OCI-LY3 (cell line): Measurements from ENCODE around the gene CYGB.

Source experiments
- H2AFZ ChIP-seq: fragments of 200-600, 300-600 bp; shearing (Covaris generic); 2 replicates; pipeline ENCODE4 v1.6.0; 2014; ENCODE audit warnings: antibody characterized with exemption, low read depth, low read length
- H3K27ac ChIP-seq: fragments of 200-600, 300-600 bp; sonication (generic); 2 replicates; pipeline ENCODE4 v1.5.1; 2014; ENCODE audit warnings: mild to moderate bottlenecking, low read length, moderate library complexity, mixed read lengths
- H3K27me3 ChIP-seq: fragments of 200-600, 300-600 bp; sonication (generic); 2 replicates; pipeline ENCODE4 v1.6.1; 2014; ENCODE audit warnings: low read depth, low read length, mixed read lengths
- H3K36me3 ChIP-seq: fragments of 200-600, 300-600 bp; sonication (generic); replicated peaks from 2 replicates; pipeline ENCODE3; 2014; ENCODE audit warnings: low read depth, low read length, mixed read lengths
- H3K4me1 ChIP-seq: fragments of 300-600, 200-600 bp; sonication (generic); 2 replicates; pipeline ENCODE4 v1.6.1; 2014; ENCODE audit warnings: low read length, mixed read lengths
- H3K4me2 ChIP-seq: fragments of 200-600, 300-600 bp; sonication (generic); 2 replicates; pipeline ENCODE4 v1.6.1; 2014; ENCODE audit warnings: low read length, mixed read lengths
- H3K4me3 ChIP-seq: fragments of 300-600, 200-600 bp; sonication (generic); 2 replicates; pipeline ENCODE4 v1.5.1; 2014; ENCODE audit warnings: antibody characterized with exemption, mild to moderate bottlenecking, low read length, moderate library complexity
- H3K79me2 ChIP-seq: fragments of 300-600, 200-600 bp; shearing (Covaris generic); 2 replicates; pipeline ENCODE4 v1.6.1; 2014; ENCODE audit warnings: mild to moderate bottlenecking, low read length, mixed read lengths
- H3K9ac ChIP-seq: fragments of 300-600, 200-600 bp; shearing (Covaris generic); 2 replicates; pipeline ENCODE4 v1.6.0; 2014; ENCODE audit warnings: mild to moderate bottlenecking, low read length, moderate library complexity
- H3K9me3 ChIP-seq: fragments of 200-600, 300-600 bp; shearing (Covaris generic); 2 replicates; pipeline ENCODE4 v1.6.1; 2014; ENCODE audit warnings: low read length, mixed read lengths; ENCODE audit not compliant: insufficient read depth
- H4K20me1 ChIP-seq: fragments of 200-600, 300-600 bp; sonication (generic); 2 replicates; pipeline ENCODE4 v1.6.1; 2016; ENCODE audit warnings: low read length, mixed read lengths; ENCODE audit not compliant: insufficient read depth
- EZH2phosphoT487 ChIP-seq: fragments of 200-600 bp; shearing (Covaris generic); IDR thresholded peaks from 2 replicates; pipeline ENCODE4 v1.6.1; 2018; ENCODE audit warnings: antibody characterized with exemption, mixed run types, low read depth
- TF ChIP-seq, protein P1 (sequence below): fragments of 200-600, 300-600 bp; sonication (generic); IDR thresholded peaks from 2 replicates; pipeline ENCODE4 v1.5.1; 2014; ENCODE audit warnings: antibody characterized with exemption, low read length, low read depth

Gene CYGB

DNA sequence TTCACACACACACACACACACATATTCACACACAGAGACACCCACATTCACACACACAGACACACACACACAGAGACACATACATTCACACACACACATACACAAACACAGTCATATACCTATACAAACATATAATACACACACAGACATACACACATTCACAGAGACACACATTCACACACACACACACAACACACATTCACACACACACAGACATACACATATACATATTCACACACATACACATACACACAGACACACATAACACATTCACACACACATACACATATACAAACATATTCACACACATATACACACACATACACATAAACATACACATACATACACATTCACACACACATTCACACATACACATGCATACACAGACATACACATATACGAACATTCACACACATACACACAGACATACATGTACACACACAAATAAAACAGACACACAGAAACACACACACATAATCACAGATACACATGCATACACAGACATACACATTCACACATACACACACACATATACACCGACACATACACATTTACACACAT, 10.2 kb upstream of the CYGB start:
- Histone ChIP-seq H3K4me3 (no peak overlapping the region), H3K79me2 (no peaks in the 10 kb centered on the region), H3K4me2 (no peak overlapping the region), H3K36me3 (no peaks in the 10 kb centered on the region), H3K27ac (no peak overlapping the region), H3K9ac (no peak overlapping the region), H3K9me3 (no peaks in the 10 kb centered on the region), H4K20me1 (no peaks in the 10 kb centered on the region), H3K27me3 (no peaks in the 10 kb centered on the region), H3K4me1 (no peaks in the 10 kb centered on the region), H2AFZ (no peak overlapping the region)
- TF ChIP-seq, protein P1, sequence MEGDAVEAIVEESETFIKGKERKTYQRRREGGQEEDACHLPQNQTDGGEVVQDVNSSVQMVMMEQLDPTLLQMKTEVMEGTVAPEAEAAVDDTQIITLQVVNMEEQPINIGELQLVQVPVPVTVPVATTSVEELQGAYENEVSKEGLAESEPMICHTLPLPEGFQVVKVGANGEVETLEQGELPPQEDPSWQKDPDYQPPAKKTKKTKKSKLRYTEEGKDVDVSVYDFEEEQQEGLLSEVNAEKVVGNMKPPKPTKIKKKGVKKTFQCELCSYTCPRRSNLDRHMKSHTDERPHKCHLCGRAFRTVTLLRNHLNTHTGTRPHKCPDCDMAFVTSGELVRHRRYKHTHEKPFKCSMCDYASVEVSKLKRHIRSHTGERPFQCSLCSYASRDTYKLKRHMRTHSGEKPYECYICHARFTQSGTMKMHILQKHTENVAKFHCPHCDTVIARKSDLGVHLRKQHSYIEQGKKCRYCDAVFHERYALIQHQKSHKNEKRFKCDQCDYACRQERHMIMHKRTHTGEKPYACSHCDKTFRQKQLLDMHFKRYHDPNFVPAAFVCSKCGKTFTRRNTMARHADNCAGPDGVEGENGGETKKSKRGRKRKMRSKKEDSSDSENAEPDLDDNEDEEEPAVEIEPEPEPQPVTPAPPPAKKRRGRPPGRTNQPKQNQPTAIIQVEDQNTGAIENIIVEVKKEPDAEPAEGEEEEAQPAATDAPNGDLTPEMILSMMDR = no peak
- no peak for TF ChIP-seq EZH2phosphoT487

DNA sequence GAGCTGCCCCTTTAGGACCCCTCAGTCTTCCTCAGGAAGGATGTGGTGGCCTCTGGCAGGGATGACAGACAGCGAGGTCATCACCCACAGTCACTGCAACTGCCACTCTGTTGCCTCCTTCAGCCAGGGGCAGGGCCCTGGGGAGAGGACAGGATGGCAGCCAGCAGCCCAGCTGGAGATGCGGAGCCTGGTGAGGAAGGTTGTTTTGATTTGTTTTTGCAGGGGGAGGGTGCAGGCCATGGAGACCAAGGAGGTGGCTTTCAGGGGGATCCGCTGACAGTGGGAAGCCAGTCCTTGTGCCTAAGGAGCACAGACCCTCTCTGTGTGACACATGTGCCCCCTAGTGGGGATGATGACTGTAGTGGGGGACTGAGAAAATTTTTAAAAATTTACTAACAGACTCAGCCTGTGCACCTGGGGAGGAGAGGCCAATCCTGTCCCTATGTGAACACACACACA, 9.7 kb upstream of the CYGB start:
- no peak overlapping the region for H2AFZ ChIP-seq
- H3K9ac ChIP-seq = no peak overlapping the region
- H3K9me3 ChIP-seq = no peaks in the 10 kb centered on the region
- no peak overlapping the region for H3K4me2 ChIP-seq
- H3K4me1 ChIP-seq = no peaks in the 10 kb centered on the region
- TF ChIP-seq EZH2phosphoT487 = no peak
- TF ChIP-seq, protein P1 = peak; percentile 79
- H3K27ac ChIP-seq = no peak overlapping the region
- H3K36me3 ChIP-seq = no peaks in the 10 kb centered on the region
- no peaks in the 10 kb centered on the region for H3K79me2 ChIP-seq
- no peak overlapping the region for H3K4me3 ChIP-seq
- H4K20me1 ChIP-seq = no peaks in the 10 kb centered on the region
- no peaks in the 10 kb centered on the region for H3K27me3 ChIP-seq

DNA sequence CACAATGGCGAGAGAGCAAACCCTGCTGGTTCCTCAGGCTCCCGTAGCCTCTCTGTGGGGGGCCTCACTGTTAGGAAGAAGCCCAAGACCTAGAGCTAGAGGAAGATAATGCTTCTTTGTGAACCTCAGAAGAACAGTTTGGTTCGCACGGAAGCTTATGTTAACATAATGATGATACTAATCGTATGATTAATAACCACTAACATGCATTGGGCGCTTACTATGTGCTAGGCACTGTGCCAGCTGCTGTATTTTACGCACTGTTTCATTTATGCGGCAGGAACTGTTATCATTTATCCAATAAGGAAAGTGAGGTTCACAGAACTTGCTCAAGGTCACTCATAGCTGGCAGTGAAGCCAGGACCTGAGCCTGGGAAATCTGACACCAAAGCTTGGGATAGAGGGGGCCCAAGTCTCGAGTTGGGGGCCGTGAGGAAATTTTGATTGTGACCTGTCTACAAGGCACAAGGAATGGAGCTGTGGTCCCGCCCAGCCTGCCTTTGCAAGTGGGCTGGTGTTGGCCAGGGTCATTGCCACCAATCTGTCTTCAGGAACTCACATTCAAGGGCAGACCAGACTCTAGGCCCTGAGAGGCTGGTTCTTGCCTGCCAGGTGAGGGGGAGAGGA, 9.2 kb upstream of the CYGB start:
- Histone ChIP-seq H3K4me1 (no peaks in the 10 kb centered on the region), H2AFZ (no peak overlapping the region), H3K9ac (no peak overlapping the region), H3K79me2 (no peaks in the 10 kb centered on the region), H3K27ac (no peak overlapping the region), H3K36me3 (no peaks in the 10 kb centered on the region), H3K4me3 (no peak overlapping the region), H3K4me2 (no peak overlapping the region), H3K27me3 (no peaks in the 10 kb centered on the region), H3K9me3 (no peaks in the 10 kb centered on the region), H4K20me1 (no peaks in the 10 kb centered on the region)
- TF ChIP-seq, protein P1 = no peak
- TF ChIP-seq EZH2phosphoT487 = no peak

DNA sequence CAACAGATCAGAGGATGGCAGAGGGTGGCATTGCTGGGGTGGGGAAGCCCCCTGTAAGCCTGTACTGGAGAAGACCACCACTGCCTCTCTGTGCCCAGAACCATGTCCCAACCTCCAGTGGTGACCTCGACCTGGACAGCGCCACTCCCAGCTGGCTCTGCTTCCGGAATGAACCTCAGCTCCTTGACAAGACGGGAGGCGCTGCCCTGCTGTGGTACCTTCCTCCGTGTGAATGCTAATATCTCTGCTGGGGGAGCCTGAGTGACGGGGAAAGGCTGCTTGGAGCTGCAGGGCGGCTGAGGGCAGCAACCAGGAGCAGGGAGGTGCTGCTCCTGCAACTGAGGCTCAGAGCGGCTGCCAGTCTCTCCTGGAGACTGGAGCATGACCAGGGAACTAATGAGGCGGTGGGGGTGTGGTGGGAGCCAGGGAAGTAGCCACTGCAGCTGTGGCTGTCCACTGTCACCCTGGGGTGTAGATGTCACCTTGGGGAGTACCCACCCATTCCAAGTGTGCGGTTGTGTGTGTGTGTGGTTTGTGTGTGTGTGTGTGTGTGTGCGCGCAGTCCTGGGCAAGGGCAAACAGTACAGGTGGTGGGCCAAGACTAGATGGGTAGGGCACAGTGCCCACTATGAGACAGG, 8.5 kb upstream of the CYGB start:
- H3K4me1 ChIP-seq = no peaks in the 10 kb centered on the region

More for the DNA sequence above, 8.5 kb upstream of the CYGB start:
- no peak overlapping the region for H3K27ac ChIP-seq
- H3K27me3 ChIP-seq = no peaks in the 10 kb centered on the region
- H3K9ac ChIP-seq = no peak overlapping the region
- H3K9me3 ChIP-seq = no peaks in the 10 kb centered on the region
- no peak overlapping the region for H3K4me2 ChIP-seq
- H3K79me2 ChIP-seq = no peaks in the 10 kb centered on the region
- H3K4me3 ChIP-seq = no peak overlapping the region
- TF ChIP-seq, protein P1 = no peak
- TF ChIP-seq EZH2phosphoT487 = no peak
- H3K36me3 ChIP-seq = no peaks in the 10 kb centered on the region
- no peaks in the 10 kb centered on the region for H4K20me1 ChIP-seq
- H2AFZ ChIP-seq = no peak overlapping the region
